GM12874 (cell line): Measurements from ENCODE around the gene PTPRN2.

Experiments used
- CTCF ChIP-seq: IDR thresholded peaks from 2 replicates; pipeline ENCODE4 v1.5.1; 2011; ENCODE audit warnings: low read depth, mild to moderate bottlenecking, control low read depth, low read length, moderate library complexity; ENCODE audit not compliant: insufficient read depth

PTPRN2 gene

GRCh38 chr7:157684909-157685429 lies 902.7 kb downstream of the PTPRN2 start:
- no peak for TF ChIP-seq CTCF

GRCh38 chr7:157684157-157684908 lies 903.3 kb downstream of the PTPRN2 start:
- no peak for TF ChIP-seq CTCF

GRCh38 chr7:157683747-157684156 lies 903.9 kb downstream of the PTPRN2 start:
- no peak for TF ChIP-seq CTCF

GRCh38 chr7:157682946-157683746 lies 904.5 kb downstream of the PTPRN2 start:
- no peak for TF ChIP-seq CTCF

- no peak for TF ChIP-seq CTCF
Observed at GRCh38 chr7:157682064-157682945, 905.3 kb downstream of the PTPRN2 start.

GRCh38 chr7:157679607-157680006 lies 908.0 kb downstream of the PTPRN2 start:
- no peak for TF ChIP-seq CTCF

- no peak for TF ChIP-seq CTCF
Observed at GRCh38 chr7:157678501-157678900, 909.1 kb downstream of the PTPRN2 start.
